Activated naive CD8-positive, alpha-beta T cell treated with anti-CD3 and anti-CD28 coated beads, Interleukin-2, amount 50 U/mL, for 16 hours (primary cell): ENCODE results near the gene NEBL.

Experiments used
- DNase-seq: peaks from one replicate; pipeline ENCODE4 v3.0.0-alpha.2; 2020; ENCODE audit warnings: low read depth, low spot score

NEBL gene

DNA sequence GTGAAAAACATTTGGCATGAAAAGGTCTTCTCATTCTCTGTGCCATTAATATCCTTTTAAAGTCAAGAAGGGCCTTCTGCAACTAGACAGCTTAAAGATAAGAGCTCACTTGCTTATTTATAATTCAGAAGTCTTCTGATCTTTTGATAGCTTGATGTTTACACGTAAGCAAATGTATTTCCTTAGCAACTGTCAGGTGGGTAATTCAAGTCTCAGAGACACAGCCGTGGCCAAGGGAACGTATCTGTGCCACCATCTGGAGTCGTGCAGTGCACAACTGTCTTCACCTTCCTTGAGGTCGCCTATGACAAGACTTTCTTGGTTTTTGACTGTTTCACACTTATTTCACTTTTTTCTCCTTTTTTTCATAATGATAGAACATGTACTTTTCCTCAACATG lies 4.0 kb upstream of the NEBL start:
- DNase-seq = no peak

DNA sequence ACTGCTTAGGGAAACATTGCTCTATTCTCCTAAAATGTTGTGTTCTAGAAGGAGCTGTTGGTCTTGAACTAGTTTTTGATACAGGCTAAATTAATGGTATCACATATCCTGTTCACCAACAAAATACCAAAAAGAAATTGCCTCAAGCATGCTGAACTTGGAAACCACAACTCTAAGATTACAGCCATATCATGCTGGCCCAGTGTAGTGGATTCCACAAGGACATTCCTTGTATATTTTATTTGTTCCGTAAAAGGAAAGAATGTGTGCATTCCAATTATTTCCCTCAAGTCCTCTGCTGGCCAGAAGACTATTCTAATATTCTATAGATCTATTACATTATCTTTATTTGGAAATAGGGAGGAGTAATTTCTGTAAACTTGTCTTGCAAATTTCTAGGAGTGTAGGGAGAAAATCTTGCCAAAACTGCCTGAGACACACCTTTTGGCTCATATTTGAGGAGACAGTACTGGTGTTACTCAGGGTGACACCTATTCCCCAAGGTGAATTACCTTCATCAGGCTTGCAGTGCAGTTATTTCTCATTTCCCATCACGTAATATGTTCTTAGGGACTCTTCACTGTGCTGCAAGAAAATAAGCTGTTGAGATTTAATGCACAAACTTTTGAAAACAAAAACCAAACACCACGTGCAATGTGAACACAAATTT lies 1.9 kb upstream of the NEBL start:
- DNase-seq = no peak

DNA sequence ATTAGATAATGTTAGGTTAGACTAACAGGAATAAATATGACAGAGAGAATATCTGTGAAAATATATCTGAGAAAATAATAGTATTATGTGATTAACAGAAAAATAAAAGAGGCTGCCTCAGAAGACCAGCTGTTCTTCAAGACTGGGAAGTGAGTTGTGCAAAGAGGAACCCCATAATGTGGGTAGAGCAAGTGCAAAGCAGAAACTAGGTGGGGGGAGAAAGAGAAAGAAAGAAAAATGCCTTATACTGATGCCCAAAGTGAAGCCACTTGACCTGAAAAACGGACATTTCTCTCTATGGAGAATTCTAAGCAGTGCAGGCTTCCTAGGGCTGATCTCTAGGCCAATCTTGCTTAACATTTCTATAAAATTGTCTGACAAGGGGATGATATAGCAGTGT lies 3.8 kb downstream of the NEBL start:
- no peak for DNase-seq

- DNase-seq = no peak
These were observed 4.3 kb downstream of the NEBL start for GRCh38 chr10:20892796-20893195.

- no peak for DNase-seq
These were observed 5.0 kb downstream of the NEBL start for GRCh38 chr10:20892011-20892585.

DNA sequence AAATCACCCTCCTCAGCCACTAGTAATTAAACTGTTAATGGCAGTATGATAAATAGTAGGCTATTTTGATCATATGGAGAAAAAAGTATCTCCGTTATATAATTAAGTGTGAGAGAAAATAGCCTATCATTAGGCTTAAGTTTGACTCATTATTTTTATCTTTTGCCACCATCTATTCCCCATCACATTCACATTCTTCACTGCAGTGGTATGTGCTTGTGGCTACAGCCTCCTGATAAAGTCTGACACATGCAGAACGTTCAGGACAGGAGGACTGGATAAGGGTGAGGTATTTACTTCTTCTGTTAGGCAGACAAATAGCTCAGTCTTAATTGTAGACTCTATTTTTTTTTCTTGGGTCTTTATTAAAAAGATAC lies 5.8 kb downstream of the NEBL start:
- no peak for DNase-seq

GRCh38 chr10:20890491-20891337 lies 6.4 kb downstream of the NEBL start:
- no peak for DNase-seq

DNA sequence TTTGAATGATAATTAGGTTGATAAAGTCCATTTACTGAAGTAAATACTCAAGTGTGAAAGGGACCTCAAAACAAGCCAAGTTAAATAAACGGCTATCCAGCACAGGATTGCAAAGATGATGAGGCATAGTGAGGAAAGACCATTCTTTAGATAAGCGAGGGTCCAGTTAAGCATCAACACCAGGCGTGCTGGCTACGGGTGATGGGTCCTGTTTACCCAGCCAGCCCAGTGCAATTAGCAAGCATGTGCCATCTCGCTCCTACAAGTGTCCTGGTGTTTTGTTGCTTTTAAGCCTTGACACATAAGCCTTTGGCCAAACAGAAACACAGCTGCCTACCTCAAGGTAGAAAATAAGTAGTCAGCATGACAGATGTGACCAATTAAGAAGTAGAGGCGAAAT lies 7.1 kb downstream of the NEBL start:
- no peak for DNase-seq

GRCh38 chr10:20888620-20889330 lies 8.3 kb downstream of the NEBL start:
- no peak for DNase-seq

DNA sequence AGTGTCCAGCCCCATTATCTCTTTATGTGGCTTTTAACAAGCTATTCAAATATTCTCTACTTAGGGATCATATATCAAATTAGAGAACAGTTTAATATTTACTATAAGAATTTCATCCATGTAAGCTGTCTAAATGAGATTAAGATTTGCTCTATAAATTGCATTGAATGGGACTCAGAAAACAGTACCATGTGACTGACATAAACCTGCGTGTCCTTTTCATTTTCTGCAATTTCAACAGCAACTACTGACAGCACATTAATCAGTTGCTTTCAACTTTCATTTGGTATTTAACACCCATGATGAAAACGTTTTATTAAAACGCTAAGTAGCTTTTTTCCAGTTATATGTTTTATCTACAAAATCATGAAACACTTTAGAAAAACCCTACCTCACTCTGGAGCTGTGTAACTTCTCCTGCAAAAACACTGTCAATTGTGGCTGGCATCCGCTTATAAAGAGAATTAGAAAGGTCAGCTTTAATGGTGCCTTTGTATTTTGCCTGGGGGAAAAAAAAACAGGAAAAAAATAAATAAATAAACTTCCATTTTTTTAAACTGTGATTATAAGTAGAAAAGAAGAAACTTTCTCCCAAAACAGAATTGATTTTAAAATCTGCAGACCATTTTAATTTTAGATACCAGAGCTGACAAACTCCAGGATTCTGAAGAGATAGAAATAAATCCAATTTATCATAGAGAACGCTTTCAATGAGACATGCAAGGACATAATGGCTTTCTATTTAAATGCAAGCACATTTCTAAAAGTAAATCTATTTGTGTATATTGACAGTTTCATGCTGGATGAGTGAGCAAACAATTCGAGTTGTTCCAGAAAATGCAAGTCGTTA lies 9.2 kb downstream of the NEBL start:
- DNase-seq = no peak

DNA sequence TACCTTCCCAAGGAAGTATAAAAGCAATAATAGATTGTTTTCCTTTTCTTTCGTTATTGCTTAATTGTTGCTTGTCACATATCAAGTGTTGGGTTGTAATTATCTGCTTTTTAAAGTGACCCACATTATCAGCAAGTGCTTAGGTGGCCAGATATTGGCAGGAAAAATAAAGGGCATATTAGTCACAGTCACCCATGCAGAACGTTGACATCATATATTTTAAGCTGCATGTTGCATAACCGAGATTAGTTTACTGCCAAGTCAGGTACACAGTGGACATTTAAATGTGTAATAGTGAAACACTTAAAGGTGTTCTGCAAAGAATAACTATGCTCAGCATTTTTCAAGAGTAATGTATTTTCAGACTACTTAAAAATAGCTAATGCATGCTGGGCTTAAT lies 11.4 kb downstream of the NEBL start:
- DNase-seq = no peak

GRCh38 chr10:20883552-20883951 lies 13.6 kb downstream of the NEBL start:
- no peak for DNase-seq

DNA sequence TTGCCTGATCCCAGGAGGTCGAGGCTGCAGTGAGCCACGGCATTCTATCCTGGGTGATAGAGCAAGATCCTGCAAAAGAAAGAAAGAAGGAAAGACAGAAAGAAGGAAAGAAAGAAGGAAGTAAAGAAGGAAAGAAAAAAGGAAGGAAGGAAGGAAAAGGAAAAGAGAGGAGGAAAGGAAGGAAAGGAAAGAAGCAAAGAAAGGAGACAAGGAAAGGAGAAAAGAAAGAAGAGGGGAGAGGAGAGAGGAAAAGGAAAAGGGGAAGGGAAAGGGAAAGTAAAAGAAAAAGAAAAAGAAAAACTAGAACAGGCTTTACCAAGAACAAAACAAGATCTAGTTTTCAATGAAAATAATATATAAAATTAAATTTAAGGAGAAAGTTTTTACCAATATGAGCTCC lies 15.0 kb downstream of the NEBL start:
- no peak for DNase-seq

GRCh38 chr10:20879136-20879535 lies 18.0 kb downstream of the NEBL start:
- DNase-seq = no peak

DNA sequence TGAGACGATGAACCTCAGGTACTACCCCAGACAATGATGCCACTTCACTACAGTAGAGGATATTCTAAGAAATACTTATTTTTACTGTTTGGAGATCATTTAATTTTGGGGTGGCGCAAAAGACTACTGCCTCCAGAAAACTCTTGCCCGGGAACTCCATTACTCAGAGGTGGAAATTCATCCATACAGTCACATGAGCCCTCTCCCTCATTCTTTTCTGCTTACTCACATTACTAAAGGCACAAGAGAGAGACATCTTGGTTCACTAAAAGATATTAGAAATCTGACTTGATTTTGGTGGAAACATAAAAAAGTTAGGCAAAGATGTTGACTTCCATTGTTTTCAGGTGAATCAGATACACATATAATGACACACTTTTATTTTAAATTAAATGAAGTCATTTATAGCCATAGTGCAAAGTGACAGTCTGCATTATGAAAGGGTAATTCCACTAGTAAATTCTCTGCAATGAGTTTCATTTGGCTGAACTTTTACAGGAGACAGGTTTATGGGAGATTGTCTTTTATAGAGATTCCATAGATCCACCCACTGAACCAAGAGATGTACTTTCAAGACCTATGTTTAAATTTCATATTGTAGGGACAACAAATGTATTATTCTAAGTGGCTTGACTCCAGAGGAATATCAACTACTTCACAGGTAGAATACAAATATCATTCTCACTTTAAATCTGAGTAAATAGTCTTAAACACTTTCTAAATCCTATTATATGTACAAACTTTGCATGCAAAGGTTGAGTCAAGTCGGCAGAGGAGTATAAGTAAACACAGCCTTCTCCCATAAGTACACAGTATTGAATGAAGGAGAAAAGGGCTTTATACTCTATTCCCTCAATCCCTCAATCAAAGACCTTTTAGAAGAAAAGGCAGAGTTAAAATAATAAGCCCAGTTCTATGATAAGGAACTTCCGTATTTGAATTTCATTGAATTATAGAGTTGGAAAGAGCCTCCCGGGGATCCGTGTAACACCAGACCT lies 18.8 kb downstream of the NEBL start:
- DNase-seq = no peak

GRCh38 chr10:20877554-20877953 lies 19.6 kb downstream of the NEBL start:
- DNase-seq = no peak

DNA sequence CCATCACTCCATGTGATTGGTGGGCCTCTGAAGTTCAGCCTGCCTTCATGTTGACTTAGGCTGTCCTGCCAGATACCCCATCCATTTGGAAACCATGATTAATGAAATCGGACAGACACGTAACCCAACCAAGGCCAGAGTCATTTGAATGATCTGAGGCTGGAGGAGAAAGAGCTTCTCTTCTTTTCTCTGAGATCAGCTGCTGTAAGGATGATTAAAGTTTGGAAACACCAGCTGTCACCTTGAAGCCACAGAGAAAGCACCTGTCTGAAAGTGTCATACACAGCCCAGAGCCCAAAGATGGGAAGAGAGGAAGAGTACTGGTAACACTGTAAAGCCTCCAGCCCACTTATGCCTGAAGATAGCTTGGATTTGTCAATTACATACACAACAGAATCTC lies 22.9 kb downstream of the NEBL start:
- no peak for DNase-seq

- no peak for DNase-seq
These were observed 25.1 kb downstream of the NEBL start for GRCh38 chr10:20871970-20872369.

DNA sequence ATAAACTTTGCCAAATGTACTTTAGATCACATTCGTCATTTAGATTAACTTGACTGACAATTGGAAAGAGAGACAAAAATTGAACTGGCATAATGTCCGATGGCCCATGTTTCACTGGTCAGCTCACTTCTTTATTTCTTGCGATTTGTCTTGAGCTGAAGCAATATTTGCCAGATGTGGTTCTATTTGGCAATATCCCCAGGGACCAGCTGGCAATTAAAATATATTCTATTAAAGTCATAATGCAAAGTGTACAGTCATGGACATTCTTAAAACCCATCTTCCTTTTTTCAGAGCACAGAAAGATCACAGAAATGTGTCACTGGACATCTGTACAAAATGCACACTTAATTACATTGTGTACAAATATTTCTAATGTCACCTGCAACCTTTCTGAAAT lies 26.3 kb downstream of the NEBL start:
- DNase-seq = no peak

GRCh38 chr10:20863008-20863407 lies 34.1 kb downstream of the NEBL start:
- DNase-seq = no peak
